Transverse colon (tissue), 4 donors: ENCODE data around the gene ZNF789.

ENCODE experiments used
- EP300 ChIP-seq: sonication (generic); formaldehyde crosslinking; IDR thresholded peaks from one replicate; pipeline ENCODE4 v1.6.1; 2017; ENCODE audit warnings: antibody characterized with exemption, low read depth
- POLR2A ChIP-seq: fragments of 450-650 bp; IDR thresholded peaks from one replicate; pipeline ENCODE4 v1.6.1; 2016; ENCODE audit warnings: antibody characterized with exemption, mild to moderate bottlenecking, moderate library complexity
- POLR2AphosphoS5 ChIP-seq, 3 donors: sonication (generic); formaldehyde crosslinking; IDR thresholded peaks; one replicate each; pipeline ENCODE4 v1.6.1; 2016; ENCODE audit warnings: antibody characterized with exemption in 3 of 3
- TF ChIP-seq, protein P1 (sequence below), 5 experiments: fragments of 200-600 bp in 3 of 5; fragments of 450-650 bp in 2 of 5; sonication (generic) in 3 of 5; IDR thresholded peaks; 1 replicate in 2 of 5; 2 replicates in 3 of 5; pipeline ENCODE4 v1.5.1; 2016 to 2017; ENCODE audit warnings: antibody characterized with exemption in 5 of 5, inconsistent platforms in 3 of 5, mild to moderate bottlenecking in 2 of 5, moderate library complexity in 1 of 5

DNA sequence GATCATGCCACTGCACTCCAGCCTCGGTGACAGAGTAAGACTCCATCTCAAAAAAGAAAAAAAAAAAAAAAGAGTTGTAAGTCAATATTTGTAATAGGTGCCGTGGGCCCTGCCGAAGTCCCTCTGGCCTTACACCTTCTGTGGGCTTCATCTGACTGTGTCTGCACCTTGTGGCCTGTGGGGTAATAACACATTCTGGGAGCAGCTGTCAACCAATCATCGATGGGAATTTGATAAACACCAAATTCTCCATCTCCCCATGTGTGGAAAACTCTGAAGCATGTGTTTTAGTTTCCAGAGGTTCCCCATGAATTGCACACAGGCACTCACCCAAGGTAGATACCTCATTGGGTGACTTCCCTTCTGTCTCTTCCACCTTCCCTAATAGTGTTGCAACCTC lies 16.5 kb downstream of the ZNF789 start:
- TF ChIP-seq POLR2A (no peak), POLR2AphosphoS5 (IDR thresholded peaks at IDR 0.05) (no peak), EP300 (no peak)
- TF ChIP-seq, protein P1, sequence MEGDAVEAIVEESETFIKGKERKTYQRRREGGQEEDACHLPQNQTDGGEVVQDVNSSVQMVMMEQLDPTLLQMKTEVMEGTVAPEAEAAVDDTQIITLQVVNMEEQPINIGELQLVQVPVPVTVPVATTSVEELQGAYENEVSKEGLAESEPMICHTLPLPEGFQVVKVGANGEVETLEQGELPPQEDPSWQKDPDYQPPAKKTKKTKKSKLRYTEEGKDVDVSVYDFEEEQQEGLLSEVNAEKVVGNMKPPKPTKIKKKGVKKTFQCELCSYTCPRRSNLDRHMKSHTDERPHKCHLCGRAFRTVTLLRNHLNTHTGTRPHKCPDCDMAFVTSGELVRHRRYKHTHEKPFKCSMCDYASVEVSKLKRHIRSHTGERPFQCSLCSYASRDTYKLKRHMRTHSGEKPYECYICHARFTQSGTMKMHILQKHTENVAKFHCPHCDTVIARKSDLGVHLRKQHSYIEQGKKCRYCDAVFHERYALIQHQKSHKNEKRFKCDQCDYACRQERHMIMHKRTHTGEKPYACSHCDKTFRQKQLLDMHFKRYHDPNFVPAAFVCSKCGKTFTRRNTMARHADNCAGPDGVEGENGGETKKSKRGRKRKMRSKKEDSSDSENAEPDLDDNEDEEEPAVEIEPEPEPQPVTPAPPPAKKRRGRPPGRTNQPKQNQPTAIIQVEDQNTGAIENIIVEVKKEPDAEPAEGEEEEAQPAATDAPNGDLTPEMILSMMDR (IDR thresholded peaks at IDR 0.05), result no peak
